Activated CD4-positive, alpha-beta T cell treated with anti-CD3 and anti-CD28 coated beads, Interleukin-2, amount 10 ng/mL, durations not matched to agents 7 days and 5 days (primary cell): ENCODE results near the gene FUT3. TPM values are rescaled to one million over a fixed set of nuclear protein-coding genes. Genes with fewer than 3 reads are reported as not detected.

Source experiments
- CTCF ChIA-PET: fragments of 350-600 bp; sonication (Branson Sonifier 250); formaldehyde crosslinking; loops from one replicate; lab custom pipeline; 2021; ENCODE audit warnings: antibody characterized with exemption; lab: Charles Lee
- POLR2A ChIA-PET: fragments of 350-600 bp; sonication (Branson Sonifier 250); formaldehyde crosslinking; loops from one replicate; lab custom pipeline; 2021; ENCODE audit warnings: antibody characterized with exemption; lab: Charles Lee
- DNase-seq: peaks from one replicate; pipeline ENCODE4 v3.0.0-alpha.2; 2020
- H3K27ac Mint-ChIP-seq: one replicate; pipeline ENCODE4 v1.8.0; 2021; ENCODE audit warnings: mild to moderate bottlenecking, moderate library complexity, mixed read lengths
- H3K27me3 Mint-ChIP-seq: one replicate; pipeline ENCODE4 v1.8.0; 2021; ENCODE audit warnings: mixed read lengths
- H3K36me3 Mint-ChIP-seq: one replicate; pipeline ENCODE4 v1.8.0; 2021; ENCODE audit warnings: low read depth, mixed read lengths
- H3K4me1 Mint-ChIP-seq: one replicate; pipeline ENCODE4 v1.8.0; 2021; ENCODE audit warnings: mixed read lengths
- H3K4me3 Mint-ChIP-seq: one replicate; pipeline ENCODE4 v1.8.0; 2021; ENCODE audit warnings: mild to moderate bottlenecking, moderate library complexity, mixed read lengths
- H3K9me3 Mint-ChIP-seq: one replicate; pipeline ENCODE4 v1.8.0; 2021; ENCODE audit warnings: mixed read lengths
- total RNA-seq, 2 experiments: library from RNA; stranded (reverse); gene quantifications; one replicate each; pipeline ENCODE4 v1.2.3, GENCODE V29; 2021

FUT3 gene
- total RNA-seq, 2 experiments from 2014 or later = not detected

- CTCF ChIA-PET = interaction anchor here (0.6 to 1.7 kb wide), 2 partner anchors 28 to 376 kb away, joined by 3 to 4 read pairs; partner anchors contain the start of gene NRTN
- POLR2A ChIA-PET = no interaction called here
- no peaks in the 10 kb centered on the region for H3K36me3 Mint-ChIP-seq
- DNase-seq = no peak
- H3K27me3 Mint-ChIP-seq = no peaks in the 10 kb centered on the region
- H3K27ac Mint-ChIP-seq = no peak overlapping the region
- H3K4me1 Mint-ChIP-seq = peaks cover 6% of the 10 kb centered on the region
- no peak overlapping the region for H3K4me3 Mint-ChIP-seq
- H3K9me3 Mint-ChIP-seq = no peaks in the 10 kb centered on the region
Observed at GRCh38 chr19:5832527-5833216, 18.6 kb downstream of the FUT3 start.

GRCh38 chr19:5832061-5832460, 19.2 kb downstream of the FUT3 start:
- no peak overlapping the region for H3K4me3 Mint-ChIP-seq
- no peak overlapping the region for H3K27ac Mint-ChIP-seq
- H3K4me1 Mint-ChIP-seq = peaks cover 10% of the 10 kb centered on the region
- no peak for DNase-seq
- CTCF ChIA-PET = interaction anchor here (0.6 to 1.7 kb wide), 2 partner anchors 28 to 376 kb away, joined by 3 to 4 read pairs; partner anchors contain the start of gene NRTN
- H3K27me3 Mint-ChIP-seq = no peaks in the 10 kb centered on the region
- POLR2A ChIA-PET = no interaction called here
- no peaks in the 10 kb centered on the region for H3K36me3 Mint-ChIP-seq
- no peaks in the 10 kb centered on the region for H3K9me3 Mint-ChIP-seq

- no peak for DNase-seq
- Mint-ChIP-seq H3K36me3 (no peaks in the 10 kb centered on the region), H3K4me3 (no peak overlapping the region), H3K27ac (no peak overlapping the region), H3K9me3 (no peaks in the 10 kb centered on the region), H3K4me1 (peaks cover 12% of the 10 kb centered on the region), H3K27me3 (no peaks in the 10 kb centered on the region)
- CTCF ChIA-PET = interaction anchor here (1.7 kb wide), 1 partner anchor 27 kb away, joined by 4 read pairs; the partner anchor contains the start of gene NRTN
- POLR2A ChIA-PET = no interaction called here
Observed at GRCh38 chr19:5831159-5831558, 20.1 kb downstream of the FUT3 start.

- Mint-ChIP-seq H3K4me3 (peak overlapping the region; percentile 50), H3K4me1 (peaks cover 12% of the 10 kb centered on the region), H3K27me3 (no peaks in the 10 kb centered on the region), H3K9me3 (no peaks in the 10 kb centered on the region), H3K36me3 (no peaks in the 10 kb centered on the region), H3K27ac (peak overlapping the region; percentile 51)
- CTCF ChIA-PET = interaction anchor here (0.6 to 5.6 kb wide), 2 partner anchors 26 to 486 kb away, joined by 6 to 60 read pairs; partner anchors contain the start of gene NRTN
- POLR2A ChIA-PET = no interaction called here
- no peak for DNase-seq
Observed at GRCh38 chr19:5829567-5830310, 21.5 kb downstream of the FUT3 start.

GRCh38 chr19:5828661-5829566, 22.3 kb downstream of the FUT3 start:
- peak overlapping the region; percentile 99 for H3K4me3 Mint-ChIP-seq
- H3K27me3 Mint-ChIP-seq = no peaks in the 10 kb centered on the region
- H3K27ac Mint-ChIP-seq = peak overlapping the region; percentile 100
- ChIA-PET CTCF (interaction anchor here (1.1 to 5.6 kb wide), 8 partner anchors 25 to 194 kb away, joined by 3 to 60 read pairs (median 4); partner anchors contain the start of genes NDUFA11, NRTN and RPL36), POLR2A (interaction anchor here (0.5 to 2.0 kb wide), 4 partner anchors 20 to 150 kb away, joined by 3 to 7 read pairs (median 4); partner anchors contain the start of gene NDUFA11)
- DNase-seq = no peak
- H3K4me1 Mint-ChIP-seq = peaks cover 12% of the 10 kb centered on the region
- H3K36me3 Mint-ChIP-seq = no peaks in the 10 kb centered on the region
- H3K9me3 Mint-ChIP-seq = no peaks in the 10 kb centered on the region

GRCh38 chr19:5827891-5828660, 23.2 kb downstream of the FUT3 start:
- ChIA-PET POLR2A (interaction anchor here (0.5 to 2.0 kb wide), 5 partner anchors 20 to 151 kb away, joined by 3 to 7 read pairs (median 3); partner anchors contain the start of gene NDUFA11), CTCF (interaction anchor here (0.6 to 5.6 kb wide), 9 partner anchors 24 to 301 kb away, joined by 3 to 60 read pairs (median 3); partner anchors contain the start of genes NDUFA11, NRTN and RPL36)
- peak overlapping the region; percentile 100 for H3K27ac Mint-ChIP-seq
- H3K36me3 Mint-ChIP-seq = no peaks in the 10 kb centered on the region
- peak overlapping the region; percentile 99 for H3K4me3 Mint-ChIP-seq
- peaks cover 12% of the 10 kb centered on the region for H3K4me1 Mint-ChIP-seq
- peak; percentile 93 for DNase-seq
- H3K9me3 Mint-ChIP-seq = no peaks in the 10 kb centered on the region
- H3K27me3 Mint-ChIP-seq = no peaks in the 10 kb centered on the region

- POLR2A ChIA-PET = interaction anchor here (0.5 to 2.0 kb wide), 3 partner anchors 23 to 111 kb away, joined by 3 to 7 read pairs (median 6); partner anchors contain the start of gene NDUFA11
- H3K4me1 Mint-ChIP-seq = peaks cover 12% of the 10 kb centered on the region
- no peaks in the 10 kb centered on the region for H3K36me3 Mint-ChIP-seq
- no peaks in the 10 kb centered on the region for H3K27me3 Mint-ChIP-seq
- no peak for DNase-seq
- no peaks in the 10 kb centered on the region for H3K9me3 Mint-ChIP-seq
- CTCF ChIA-PET = interaction anchor here (0.6 to 5.6 kb wide), 8 partner anchors 23 to 300 kb away, joined by 3 to 60 read pairs (median 3); partner anchors contain the start of genes NDUFA11, NRTN and RPL36
- H3K27ac Mint-ChIP-seq = peak overlapping the region; percentile 90
- H3K4me3 Mint-ChIP-seq = peak overlapping the region; percentile 99
Observed at GRCh38 chr19:5827342-5827890, 23.8 kb downstream of the FUT3 start.

- DNase-seq = no peak
- Mint-ChIP-seq H3K9me3 (no peaks in the 10 kb centered on the region), H3K27me3 (no peaks in the 10 kb centered on the region), H3K36me3 (no peaks in the 10 kb centered on the region), H3K27ac (peak overlapping the region; percentile 90), H3K4me1 (peaks cover 12% of the 10 kb centered on the region), H3K4me3 (peak overlapping the region; percentile 99)
- POLR2A ChIA-PET = interaction anchor here (2.0 kb wide), 1 partner anchor 77 kb away, joined by 7 read pairs; the partner anchor contains the start of gene NDUFA11
- CTCF ChIA-PET = interaction anchor here (1.9 to 5.6 kb wide), 2 partner anchors 23 to 77 kb away, joined by 6 to 60 read pairs; partner anchors contain the start of genes NDUFA11 and NRTN
Observed at GRCh38 chr19:5826531-5827341, 24.5 kb downstream of the FUT3 start.

GRCh38 chr19:5825178-5825577, 26.1 kb downstream of the FUT3 start:
- Mint-ChIP-seq H3K4me3 (no peak overlapping the region), H3K27ac (no peak overlapping the region), H3K9me3 (no peaks in the 10 kb centered on the region), H3K4me1 (peaks cover 12% of the 10 kb centered on the region), H3K36me3 (no peaks in the 10 kb centered on the region), H3K27me3 (no peaks in the 10 kb centered on the region)
- DNase-seq = no peak
- ChIA-PET CTCF (interaction anchor here (5.6 kb wide), 1 partner anchor 21 kb away, joined by 60 read pairs; the partner anchor contains the start of gene NRTN), POLR2A (no interaction called here)

- POLR2A ChIA-PET = no interaction called here
- Mint-ChIP-seq H3K27ac (no peak overlapping the region), H3K27me3 (no peaks in the 10 kb centered on the region), H3K36me3 (no peaks in the 10 kb centered on the region), H3K9me3 (no peaks in the 10 kb centered on the region), H3K4me3 (no peak overlapping the region), H3K4me1 (peaks cover 10% of the 10 kb centered on the region)
- CTCF ChIA-PET = interaction anchor here (5.6 kb wide), 1 partner anchor 21 kb away, joined by 60 read pairs; the partner anchor contains the start of gene NRTN
- no peak for DNase-seq
Observed at GRCh38 chr19:5824751-5825150, 26.5 kb downstream of the FUT3 start.
